Fibroblast of lung (primary cell): Measurements from ENCODE around the gene CRACR2A. TPM values are rescaled to one million over a fixed set of nuclear protein-coding genes. Genes with fewer than 3 reads are reported as not detected.

ENCODE experiments used
- DNase-seq, 2 donors: peaks; one replicate each; pipeline versions ENCODE4 v3.0.0 to v3.0.0-alpha.2; 2010; ENCODE audit warnings: low read depth in 2 of 2
- H2AFZ ChIP-seq: 2 replicates; pipeline ENCODE4 v1.5.1; 2012; ENCODE audit warnings: low read length, control low read depth, inconsistent platforms
- H3K27ac ChIP-seq: 2 replicates; pipeline ENCODE4 v1.5.1; 2011; ENCODE audit warnings: low read length, control low read depth; ENCODE audit not compliant: insufficient read depth
- H3K27me3 ChIP-seq: 2 replicates; pipeline ENCODE4 v1.5.1; 2011; ENCODE audit warnings: mild to moderate bottlenecking, low read length; ENCODE audit not compliant: control insufficient read depth, insufficient read depth
- H3K36me3 ChIP-seq: 2 replicates; pipeline ENCODE4 v1.5.1; 2011; ENCODE audit warnings: low read length; ENCODE audit not compliant: control insufficient read depth, insufficient read depth
- H3K4me1 ChIP-seq: 2 replicates; pipeline ENCODE4 v1.5.1; 2011; ENCODE audit warnings: low read length; ENCODE audit not compliant: control insufficient read depth, insufficient read depth; ENCODE audit errors: extremely low read depth
- H3K4me2 ChIP-seq: 2 replicates; pipeline ENCODE4 v1.5.1; 2011; ENCODE audit warnings: low read length, control low read depth; ENCODE audit not compliant: insufficient read depth; ENCODE audit errors: extremely low read depth
- H3K4me3 ChIP-seq, 4 experiments: fragments of 200-600 bp in 1 of 4; sonication (generic) in 1 of 4; replicated peaks in 1 of 4; 2 replicates each; pipeline ENCODE4 v1.5.1; 2011 to 2016; ENCODE audit warnings: low read length in 4 of 4, low read depth in 3 of 4, mild to moderate bottlenecking in 3 of 4, control low read depth in 2 of 4, inconsistent platforms in 1 of 4, mixed read lengths in 1 of 4; ENCODE audit not compliant: insufficient read depth in 1 of 4; ENCODE audit errors: control extremely low read depth in 1 of 4
- H3K79me2 ChIP-seq: 2 replicates; pipeline ENCODE4 v1.5.1; 2012; ENCODE audit warnings: mild to moderate bottlenecking, low read length, inconsistent platforms; ENCODE audit not compliant: control insufficient read depth, insufficient read depth
- H3K9ac ChIP-seq: 2 replicates; pipeline ENCODE4 v1.5.1; 2011; ENCODE audit warnings: mild to moderate bottlenecking, low read length, control low read depth; ENCODE audit not compliant: insufficient read depth
- H3K9me3 ChIP-seq: 2 replicates; pipeline ENCODE4 v1.5.1; 2012; ENCODE audit warnings: low read depth, low read length; ENCODE audit not compliant: control insufficient read depth, insufficient read depth
- H4K20me1 ChIP-seq: 2 replicates; pipeline ENCODE4 v1.5.1; 2011; ENCODE audit warnings: low read length; ENCODE audit not compliant: control insufficient read depth, insufficient read depth; ENCODE audit errors: extremely low read depth
- CTCF ChIP-seq, 2 donors: IDR thresholded peaks in 1 of 2; conservative IDR thresholded peaks in 1 of 2; 1 replicate in 1 of 2; 2 replicates in 1 of 2; pipeline ENCODE4 v1.5.1; 2011 to 2012; ENCODE audit warnings: low read length in 2 of 2, control low read depth in 1 of 2, inconsistent platforms in 1 of 2, low read depth in 1 of 2, mild to moderate bottlenecking in 1 of 2
- EZH2 ChIP-seq: IDR thresholded peaks from 2 replicates; pipeline ENCODE4 v1.5.1; 2012; ENCODE audit warnings: low read length, control low read depth, mild to moderate bottlenecking; ENCODE audit errors: missing control alignments
- polyA plus RNA-seq, 2 donors: library from polyadenylated mRNA; depleted of rRNA in 1 of 2; stranded (reverse) in 1 of 2; unstranded in 1 of 2; fragments of >200 nt; gene quantifications; 2 replicates each; pipeline ENCODE4 v1.2.1, GENCODE V29; 2011 to 2012; ENCODE audit warnings: missing spikeins in 1 of 2
- total RNA-seq: library from RNA; depleted of rRNA; stranded (reverse); fragments of >200 nt; gene quantifications from 2 replicates; pipeline ENCODE4 v1.2.1, GENCODE V29; 2014

Gene CRACR2A
- total and polyA plus RNA-seq, 2 donors (not counting 1 experiment from before 2014, with no cell fraction given): 5.8 to 5.9 TPM

- TF ChIP-seq CTCF (conservative IDR thresholded peaks at IDR 0.05 in 1 of 2, IDR thresholded peaks at IDR 0.05 in 1 of 2; ENCODE audit: low read depth in 1 of 2, low read length in 2 of 2) (no peak), EZH2 (no peak)
- Histone ChIP-seq H3K4me3 (no peak overlapping the region), H3K9ac (no peak overlapping the region), H3K4me1 (no peaks in the 10 kb centered on the region), H4K20me1 (no peaks in the 10 kb centered on the region), H3K79me2 (no peaks in the 10 kb centered on the region), H2AFZ (no peak overlapping the region), H3K36me3 (no peaks in the 10 kb centered on the region), H3K4me2 (no peak overlapping the region), H3K27me3 (no peaks in the 10 kb centered on the region), H3K9me3 (no peaks in the 10 kb centered on the region), H3K27ac (no peak overlapping the region)
- DNase-seq: no peak
These were observed 32.1 kb downstream of the CRACR2A start for GRCh38 chr12:3720772-3721171.

GRCh38 chr12:3718100-3718499, 34.8 kb downstream of the CRACR2A start:
- Histone ChIP-seq H3K27ac (no peak overlapping the region), H3K4me2 (no peak overlapping the region), H4K20me1 (no peaks in the 10 kb centered on the region), H2AFZ (no peak overlapping the region), H3K27me3 (no peaks in the 10 kb centered on the region), H3K36me3 (no peaks in the 10 kb centered on the region), H3K4me3 (no peak overlapping the region), H3K4me1 (no peaks in the 10 kb centered on the region), H3K9ac (no peak overlapping the region), H3K79me2 (no peaks in the 10 kb centered on the region), H3K9me3 (no peaks in the 10 kb centered on the region)
- TF ChIP-seq EZH2 (no peak), CTCF (conservative IDR thresholded peaks at IDR 0.05 in 1 of 2, IDR thresholded peaks at IDR 0.05 in 1 of 2; ENCODE audit: low read depth in 1 of 2, low read length in 2 of 2) (no peak)
- DNase-seq: no peak

GRCh38 chr12:3717283-3717898, 35.5 kb downstream of the CRACR2A start:
- Histone ChIP-seq H3K4me2 (no peak overlapping the region), H4K20me1 (no peaks in the 10 kb centered on the region), H3K27me3 (no peaks in the 10 kb centered on the region), H2AFZ (no peak overlapping the region), H3K9ac (no peak overlapping the region), H3K9me3 (no peaks in the 10 kb centered on the region), H3K27ac (no peak overlapping the region), H3K4me3 (no peak overlapping the region), H3K79me2 (no peaks in the 10 kb centered on the region), H3K36me3 (no peaks in the 10 kb centered on the region), H3K4me1 (no peaks in the 10 kb centered on the region)
- no peak for TF ChIP-seq CTCF (conservative IDR thresholded peaks at IDR 0.05 in 1 of 2, IDR thresholded peaks at IDR 0.05 in 1 of 2; ENCODE audit: low read depth in 1 of 2, low read length in 2 of 2)
- no peak for TF ChIP-seq EZH2
- no peak for DNase-seq
